ENCODE data around the gene PPP1R14D.

PPP1R14D gene

DNA sequence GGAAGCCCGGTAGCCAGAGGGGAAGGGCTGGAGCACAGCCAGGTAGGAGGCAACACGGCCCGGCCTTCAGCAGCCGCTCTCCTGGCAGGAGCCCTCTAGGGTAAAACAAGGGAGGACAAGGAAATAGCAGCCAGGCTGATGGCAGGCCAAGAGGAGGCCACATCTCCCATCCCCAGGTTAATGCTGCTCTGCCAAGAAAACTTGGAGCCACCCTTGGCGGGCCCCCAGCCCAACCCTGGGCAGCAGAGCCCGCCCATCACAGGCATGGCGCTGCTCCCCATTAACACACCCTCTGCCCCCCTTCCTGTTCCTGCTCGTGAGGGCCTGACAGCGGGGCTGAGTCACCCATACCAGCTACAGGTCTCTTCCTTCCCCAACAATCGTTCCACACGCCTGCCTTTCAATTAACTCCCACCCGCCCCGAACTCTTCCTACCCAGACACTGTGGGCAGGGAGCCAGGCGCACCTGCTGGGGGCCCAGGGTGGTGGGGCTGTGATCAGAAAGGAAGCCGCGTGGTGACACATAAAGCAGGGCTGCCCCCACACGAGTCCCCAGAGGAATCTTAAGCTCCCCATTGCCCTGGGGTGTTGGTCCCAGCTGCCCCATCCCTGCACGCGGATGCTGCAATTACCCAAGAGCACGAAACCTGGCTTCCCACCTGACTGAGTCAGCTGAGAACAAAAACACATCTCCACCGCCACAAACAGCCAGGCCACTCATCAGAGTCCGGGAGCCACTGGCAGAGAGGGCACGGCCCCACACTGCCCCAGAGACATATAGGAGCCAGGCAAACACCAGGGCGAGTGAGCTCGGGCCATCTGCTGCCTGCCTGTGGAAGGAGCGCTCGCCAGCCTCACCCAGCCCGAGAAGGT is 59.0 kb downstream of the PPP1R14D start, which contains the start of gene C15orf62:
C15orf62 (plus strand) TSS at position 707 of the 873 bp plus-strand sequence. CDS start 516 bp downstream, outside the sequence.
- no peaks in the 10 kb centered on the region for H3K9me3 ChIP-seq (ENCODE audit: control insufficient read depth, insufficient read depth, low read depth, low read length)
- peak within 1 kb of the TSS; percentile 58 for H3K27ac ChIP-seq (ENCODE audit: extremely low read depth, low read depth, low read length)
- peaks cover 0 to 27% of the 10 kb centered on the region in 2 experiments; a peak in 1 of 3 replicates for H3K36me3 ChIP-seq (ENCODE audit: control insufficient read depth in 2 of 2, insufficient read depth in 1 of 2, low read length in 2 of 2)
- ChIA-PET POLR2A (interaction anchor here (0.6 to 0.8 kb wide), 2 partner anchors 38 to 325 kb away, joined by 3 to 5 read pairs; partner anchors contain the start of genes DNAJC17 and ZFYVE19), CTCF (interaction anchor here (0.8 to 3.1 kb wide), 2 partner anchors 13 to 15 kb away, joined by 5 to 10 read pairs; no protein-coding TSS in a partner anchor)
- H3K4me3 ChIP-seq (ENCODE audit: low read depth, low read length) = no peak within 1 kb of the TSS
- peaks cover 25% of the 10 kb centered on the region for H3K4me1 ChIP-seq (ENCODE audit: control insufficient read depth, insufficient read depth, low read length)
- TF ChIP-seq ZNF76 (tag by site-specific recombination; IDR thresholded peaks at IDR 0.05; ENCODE audit: borderline replicate concordance, low read depth) (no peak; the same call in 1 of the 2 replicates), ZNF416 (tag by site-specific recombination; IDR thresholded peaks at IDR 0.05) (no peak), ZBTB6 (tag by site-specific recombination; IDR thresholded peaks at IDR 0.05) (no peak), MYNN (tag by site-specific recombination; IDR thresholded peaks at IDR 0.05; ENCODE audit: borderline replicate concordance) (no peak), ZNF157 (tag by site-specific recombination; IDR thresholded peaks at IDR 0.05) (no peak), ZNF221 (tag by site-specific recombination; IDR thresholded peaks at IDR 0.05; ENCODE audit: borderline replicate concordance) (no peak), BCL11A (tag by site-specific recombination; IDR thresholded peaks at IDR 0.05; ENCODE audit: low read depth) (no peak; the same call in 1 of the 2 replicates), ZNF350 (tag by site-specific recombination; IDR thresholded peaks at IDR 0.05) (no peak), KLF8 (tag by site-specific recombination; IDR thresholded peaks at IDR 0.05) (peak; percentile 62; the same call in 1 of the 2 replicates), ZFP3 (tag by site-specific recombination; IDR thresholded peaks at IDR 0.05; ENCODE audit: low read depth) (no peak), ZFP69B (tag by site-specific recombination; IDR thresholded peaks at IDR 0.05) (0 out of 2 replicates have a peak, but pooled peaks have one; percentile 54), ZNF23 (tag by site-specific recombination; IDR thresholded peaks at IDR 0.05; ENCODE audit: borderline replicate concordance) (no peak), ZNF366 (tag by site-specific recombination; conservative IDR thresholded peaks at IDR 0.05) (0 out of 2 replicates have a peak, but pooled peaks have one; percentile 19), ZNF473 (tag by site-specific recombination; IDR thresholded peaks at IDR 0.05) (no peak), YY1 (tag by site-specific recombination; IDR thresholded peaks at IDR 0.05) (no peak), MZF1 (tag by site-specific recombination; IDR thresholded peaks at IDR 0.05; ENCODE audit: borderline replicate concordance) (no peak; the same call in 1 of the 2 replicates), ZNF629 (tag by site-specific recombination; IDR thresholded peaks at IDR 0.05) (peak; percentile 52; the same call in 1 of the 2 replicates), ZNF169 (tag by site-specific recombination; IDR thresholded peaks at IDR 0.05) (no peak), ZNF561 (tag by site-specific recombination; IDR thresholded peaks at IDR 0.05; ENCODE audit: borderline replicate concordance) (no peak), ZNF239 (tag by site-specific recombination; IDR thresholded peaks at IDR 0.05) (no peak), ZNF692 (tag by site-specific recombination; IDR thresholded peaks at IDR 0.05) (peak; percentile 60), ZNF202 (tag by site-specific recombination; IDR thresholded peaks at IDR 0.05; ENCODE audit: borderline replicate concordance) (no peak), ZNF529 (tag by site-specific recombination; IDR thresholded peaks at IDR 0.05; ENCODE audit: insufficient replicate concordance) (no peak)
- TF ChIP-seq, protein P1, sequence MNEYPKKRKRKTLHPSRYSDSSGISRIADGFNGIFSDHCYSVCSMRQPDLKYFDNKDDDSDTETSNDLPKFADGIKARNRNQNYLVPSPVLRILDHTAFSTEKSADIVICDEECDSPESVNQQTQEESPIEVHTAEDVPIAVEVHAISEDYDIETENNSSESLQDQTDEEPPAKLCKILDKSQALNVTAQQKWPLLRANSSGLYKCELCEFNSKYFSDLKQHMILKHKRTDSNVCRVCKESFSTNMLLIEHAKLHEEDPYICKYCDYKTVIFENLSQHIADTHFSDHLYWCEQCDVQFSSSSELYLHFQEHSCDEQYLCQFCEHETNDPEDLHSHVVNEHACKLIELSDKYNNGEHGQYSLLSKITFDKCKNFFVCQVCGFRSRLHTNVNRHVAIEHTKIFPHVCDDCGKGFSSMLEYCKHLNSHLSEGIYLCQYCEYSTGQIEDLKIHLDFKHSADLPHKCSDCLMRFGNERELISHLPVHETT (tag by site-specific recombination; IDR thresholded peaks at IDR 0.05) = no peak
- TF ChIP-seq, protein P2, sequence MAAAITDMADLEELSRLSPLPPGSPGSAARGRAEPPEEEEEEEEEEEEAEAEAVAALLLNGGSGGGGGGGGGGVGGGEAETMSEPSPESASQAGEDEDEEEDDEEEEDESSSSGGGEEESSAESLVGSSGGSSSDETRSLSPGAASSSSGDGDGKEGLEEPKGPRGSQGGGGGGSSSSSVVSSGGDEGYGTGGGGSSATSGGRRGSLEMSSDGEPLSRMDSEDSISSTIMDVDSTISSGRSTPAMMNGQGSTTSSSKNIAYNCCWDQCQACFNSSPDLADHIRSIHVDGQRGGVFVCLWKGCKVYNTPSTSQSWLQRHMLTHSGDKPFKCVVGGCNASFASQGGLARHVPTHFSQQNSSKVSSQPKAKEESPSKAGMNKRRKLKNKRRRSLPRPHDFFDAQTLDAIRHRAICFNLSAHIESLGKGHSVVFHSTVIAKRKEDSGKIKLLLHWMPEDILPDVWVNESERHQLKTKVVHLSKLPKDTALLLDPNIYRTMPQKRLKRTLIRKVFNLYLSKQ (tag by site-specific recombination; IDR thresholded peaks at IDR 0.05; ENCODE audit: borderline replicate concordance) = no peak
- TF ChIP-seq, protein P3, sequence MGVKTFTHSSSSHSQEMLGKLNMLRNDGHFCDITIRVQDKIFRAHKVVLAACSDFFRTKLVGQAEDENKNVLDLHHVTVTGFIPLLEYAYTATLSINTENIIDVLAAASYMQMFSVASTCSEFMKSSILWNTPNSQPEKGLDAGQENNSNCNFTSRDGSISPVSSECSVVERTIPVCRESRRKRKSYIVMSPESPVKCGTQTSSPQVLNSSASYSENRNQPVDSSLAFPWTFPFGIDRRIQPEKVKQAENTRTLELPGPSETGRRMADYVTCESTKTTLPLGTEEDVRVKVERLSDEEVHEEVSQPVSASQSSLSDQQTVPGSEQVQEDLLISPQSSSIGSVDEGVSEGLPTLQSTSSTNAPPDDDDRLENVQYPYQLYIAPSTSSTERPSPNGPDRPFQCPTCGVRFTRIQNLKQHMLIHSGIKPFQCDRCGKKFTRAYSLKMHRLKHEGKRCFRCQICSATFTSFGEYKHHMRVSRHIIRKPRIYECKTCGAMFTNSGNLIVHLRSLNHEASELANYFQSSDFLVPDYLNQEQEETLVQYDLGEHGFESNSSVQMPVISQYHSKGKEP (tag by site-specific recombination; IDR thresholded peaks at IDR 0.05) = no peak
- TF ChIP-seq, protein P4, sequence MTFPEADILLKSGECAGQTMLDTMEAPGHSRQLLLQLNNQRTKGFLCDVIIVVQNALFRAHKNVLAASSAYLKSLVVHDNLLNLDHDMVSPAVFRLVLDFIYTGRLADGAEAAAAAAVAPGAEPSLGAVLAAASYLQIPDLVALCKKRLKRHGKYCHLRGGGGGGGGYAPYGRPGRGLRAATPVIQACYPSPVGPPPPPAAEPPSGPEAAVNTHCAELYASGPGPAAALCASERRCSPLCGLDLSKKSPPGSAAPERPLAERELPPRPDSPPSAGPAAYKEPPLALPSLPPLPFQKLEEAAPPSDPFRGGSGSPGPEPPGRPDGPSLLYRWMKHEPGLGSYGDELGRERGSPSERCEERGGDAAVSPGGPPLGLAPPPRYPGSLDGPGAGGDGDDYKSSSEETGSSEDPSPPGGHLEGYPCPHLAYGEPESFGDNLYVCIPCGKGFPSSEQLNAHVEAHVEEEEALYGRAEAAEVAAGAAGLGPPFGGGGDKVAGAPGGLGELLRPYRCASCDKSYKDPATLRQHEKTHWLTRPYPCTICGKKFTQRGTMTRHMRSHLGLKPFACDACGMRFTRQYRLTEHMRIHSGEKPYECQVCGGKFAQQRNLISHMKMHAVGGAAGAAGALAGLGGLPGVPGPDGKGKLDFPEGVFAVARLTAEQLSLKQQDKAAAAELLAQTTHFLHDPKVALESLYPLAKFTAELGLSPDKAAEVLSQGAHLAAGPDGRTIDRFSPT (tag by site-specific recombination; IDR thresholded peaks at IDR 0.05) = no peak

All from HEK293 (cell line).